HL-60 (cell line): Measurements from ENCODE around the gene AMPD1.

ENCODE experiments used
- DNase-seq, 2 experiments: peaks; one replicate each; pipeline ENCODE4 v3.0.0-alpha.2; 2010 to 2020; ENCODE audit warnings: low read depth in 1 of 2, low spot score in 1 of 2
- H3K27ac ChIP-seq: fragments of 250-450 bp; sonication (Bioruptor Pico); replicated peaks from 2 replicates; pipeline ENCODE4 v1.5.1; 2020; ENCODE audit warnings: mild to moderate bottlenecking, moderate library complexity
- H3K27me3 ChIP-seq: fragments of 250-450 bp; sonication (Bioruptor Pico); 2 replicates; pipeline ENCODE4 v1.5.1; 2021; ENCODE audit warnings: mild to moderate bottlenecking, moderate library complexity; ENCODE audit not compliant: insufficient read depth, poor library complexity, severe bottlenecking
- H3K4me3 ChIP-seq: replicated peaks from 2 replicates; pipeline ENCODE4 v1.5.1; 2011; ENCODE audit warnings: mild to moderate bottlenecking, control low read depth, low read length; ENCODE audit not compliant: insufficient read depth
- GABPA ChIP-seq: IDR thresholded peaks from 2 replicates; pipeline ENCODE4 v1.6.1; 2012; ENCODE audit warnings: low read depth
- POLR2AphosphoS5 ChIP-seq: IDR thresholded peaks from 2 replicates; pipeline ENCODE4 v1.6.1; 2012; ENCODE audit warnings: low read depth
- SPI1 ChIP-seq: IDR thresholded peaks from 2 replicates; pipeline ENCODE4 v1.6.1; 2012; ENCODE audit warnings: low read depth, mild to moderate bottlenecking, borderline replicate concordance
- TF ChIP-seq, protein P1 (sequence below): IDR thresholded peaks from 2 replicates; pipeline ENCODE4 v1.6.1; 2012; ENCODE audit warnings: low read depth; ENCODE audit not compliant: insufficient replicate concordance
- TF ChIP-seq, protein P2 (sequence below): IDR thresholded peaks from one replicate; pipeline ENCODE4 v1.5.1; 2011; ENCODE audit warnings: low read length, control low read depth, inconsistent platforms; ENCODE audit not compliant: insufficient read depth

AMPD1 gene

DNA sequence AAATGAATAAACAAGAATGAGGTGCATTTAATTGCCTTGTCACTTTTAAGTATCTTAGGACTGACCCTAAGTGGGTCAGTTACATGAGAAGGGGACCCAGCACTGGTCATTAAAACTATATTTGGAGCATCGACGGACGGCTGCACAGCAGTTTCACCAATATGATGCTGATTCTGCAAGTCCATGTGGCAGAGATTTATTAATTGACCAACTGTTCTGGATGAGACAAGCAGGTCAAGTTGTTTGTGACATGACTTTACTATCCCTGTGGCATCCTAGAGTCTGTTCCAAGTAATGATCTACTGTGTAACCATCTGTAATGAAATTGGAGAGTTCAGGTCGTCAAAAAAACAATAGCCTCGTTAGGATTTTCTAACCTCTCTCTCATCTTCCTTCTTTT lies 9.5 kb downstream of the AMPD1 start:
- Histone ChIP-seq H3K27ac (no peak overlapping the region), H3K4me3 (no peak overlapping the region), H3K27me3 (no peaks in the 10 kb centered on the region)
- no peak for DNase-seq
- TF ChIP-seq SPI1 = no peak
- no peak for TF ChIP-seq POLR2AphosphoS5
- TF ChIP-seq, protein P1, sequence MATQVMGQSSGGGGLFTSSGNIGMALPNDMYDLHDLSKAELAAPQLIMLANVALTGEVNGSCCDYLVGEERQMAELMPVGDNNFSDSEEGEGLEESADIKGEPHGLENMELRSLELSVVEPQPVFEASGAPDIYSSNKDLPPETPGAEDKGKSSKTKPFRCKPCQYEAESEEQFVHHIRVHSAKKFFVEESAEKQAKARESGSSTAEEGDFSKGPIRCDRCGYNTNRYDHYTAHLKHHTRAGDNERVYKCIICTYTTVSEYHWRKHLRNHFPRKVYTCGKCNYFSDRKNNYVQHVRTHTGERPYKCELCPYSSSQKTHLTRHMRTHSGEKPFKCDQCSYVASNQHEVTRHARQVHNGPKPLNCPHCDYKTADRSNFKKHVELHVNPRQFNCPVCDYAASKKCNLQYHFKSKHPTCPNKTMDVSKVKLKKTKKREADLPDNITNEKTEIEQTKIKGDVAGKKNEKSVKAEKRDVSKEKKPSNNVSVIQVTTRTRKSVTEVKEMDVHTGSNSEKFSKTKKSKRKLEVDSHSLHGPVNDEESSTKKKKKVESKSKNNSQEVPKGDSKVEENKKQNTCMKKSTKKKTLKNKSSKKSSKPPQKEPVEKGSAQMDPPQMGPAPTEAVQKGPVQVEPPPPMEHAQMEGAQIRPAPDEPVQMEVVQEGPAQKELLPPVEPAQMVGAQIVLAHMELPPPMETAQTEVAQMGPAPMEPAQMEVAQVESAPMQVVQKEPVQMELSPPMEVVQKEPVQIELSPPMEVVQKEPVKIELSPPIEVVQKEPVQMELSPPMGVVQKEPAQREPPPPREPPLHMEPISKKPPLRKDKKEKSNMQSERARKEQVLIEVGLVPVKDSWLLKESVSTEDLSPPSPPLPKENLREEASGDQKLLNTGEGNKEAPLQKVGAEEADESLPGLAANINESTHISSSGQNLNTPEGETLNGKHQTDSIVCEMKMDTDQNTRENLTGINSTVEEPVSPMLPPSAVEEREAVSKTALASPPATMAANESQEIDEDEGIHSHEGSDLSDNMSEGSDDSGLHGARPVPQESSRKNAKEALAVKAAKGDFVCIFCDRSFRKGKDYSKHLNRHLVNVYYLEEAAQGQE = no peak
- TF ChIP-seq, protein P2, sequence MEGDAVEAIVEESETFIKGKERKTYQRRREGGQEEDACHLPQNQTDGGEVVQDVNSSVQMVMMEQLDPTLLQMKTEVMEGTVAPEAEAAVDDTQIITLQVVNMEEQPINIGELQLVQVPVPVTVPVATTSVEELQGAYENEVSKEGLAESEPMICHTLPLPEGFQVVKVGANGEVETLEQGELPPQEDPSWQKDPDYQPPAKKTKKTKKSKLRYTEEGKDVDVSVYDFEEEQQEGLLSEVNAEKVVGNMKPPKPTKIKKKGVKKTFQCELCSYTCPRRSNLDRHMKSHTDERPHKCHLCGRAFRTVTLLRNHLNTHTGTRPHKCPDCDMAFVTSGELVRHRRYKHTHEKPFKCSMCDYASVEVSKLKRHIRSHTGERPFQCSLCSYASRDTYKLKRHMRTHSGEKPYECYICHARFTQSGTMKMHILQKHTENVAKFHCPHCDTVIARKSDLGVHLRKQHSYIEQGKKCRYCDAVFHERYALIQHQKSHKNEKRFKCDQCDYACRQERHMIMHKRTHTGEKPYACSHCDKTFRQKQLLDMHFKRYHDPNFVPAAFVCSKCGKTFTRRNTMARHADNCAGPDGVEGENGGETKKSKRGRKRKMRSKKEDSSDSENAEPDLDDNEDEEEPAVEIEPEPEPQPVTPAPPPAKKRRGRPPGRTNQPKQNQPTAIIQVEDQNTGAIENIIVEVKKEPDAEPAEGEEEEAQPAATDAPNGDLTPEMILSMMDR = no peak
- TF ChIP-seq GABPA = no peak

DNA sequence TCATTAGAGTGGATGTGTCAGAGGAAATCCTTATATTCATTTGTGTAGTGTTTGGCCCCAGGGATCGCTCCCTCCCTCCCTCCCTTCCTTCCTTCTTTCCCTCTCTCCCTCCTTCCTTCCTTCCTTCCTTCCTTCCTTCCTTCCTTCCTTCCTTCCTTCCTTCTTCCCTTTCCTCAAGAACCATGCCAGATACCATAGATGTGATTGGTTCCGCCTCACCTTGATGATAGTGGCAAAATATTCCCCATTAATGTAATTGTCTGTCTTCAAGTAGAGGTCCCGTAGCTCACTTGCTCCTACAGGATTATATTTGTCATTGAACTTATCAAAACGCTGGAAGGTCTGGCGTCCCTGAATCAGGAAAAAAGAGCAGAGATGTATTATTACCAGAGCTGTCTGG lies 17.7 kb downstream of the AMPD1 start:
- TF ChIP-seq, protein P2 = no peak
- TF ChIP-seq SPI1 = no peak
- no peak for TF ChIP-seq GABPA
- TF ChIP-seq, protein P1 = no peak
- no peak for TF ChIP-seq POLR2AphosphoS5
- H3K27me3 ChIP-seq = peaks cover 8% of the 10 kb centered on the region
- DNase-seq = no peak
- H3K27ac ChIP-seq = no peak overlapping the region
- no peak overlapping the region for H3K4me3 ChIP-seq

DNA sequence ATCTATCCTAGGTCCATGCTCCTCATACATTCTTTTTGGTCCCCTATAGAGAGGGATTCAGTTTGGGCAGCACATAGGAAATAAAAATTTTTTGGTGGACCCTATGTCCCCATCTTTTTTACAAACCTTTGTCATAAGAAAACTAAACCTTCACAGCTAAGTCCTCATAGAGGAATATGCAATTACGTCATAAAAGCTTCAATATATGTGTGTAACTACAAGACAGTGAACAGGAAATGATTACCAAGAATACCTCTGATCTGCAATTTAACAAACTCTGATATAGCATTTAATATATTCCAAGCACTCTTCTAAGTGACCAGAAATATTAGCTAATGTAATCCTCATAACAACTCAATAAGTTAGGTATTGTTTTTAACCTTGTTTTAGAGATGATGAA lies 19.2 kb downstream of the AMPD1 start:
- Histone ChIP-seq H3K27me3 (peaks cover 8% of the 10 kb centered on the region), H3K4me3 (no peak overlapping the region), H3K27ac (no peak overlapping the region)
- DNase-seq = no peak
- TF ChIP-seq POLR2AphosphoS5 = no peak
- TF ChIP-seq, protein P1 = no peak
- TF ChIP-seq, protein P2 = no peak
- TF ChIP-seq SPI1 = no peak
- no peak for TF ChIP-seq GABPA
